ENCODE data around the gene SLK. TPM values are rescaled to one million over a fixed set of nuclear protein-coding genes. Genes with fewer than 3 reads are reported as not detected.

SLK gene
- total and polyA plus RNA-seq, 2 experiments from 2014 or later: 13.8 to 43.6 TPM

DNA sequence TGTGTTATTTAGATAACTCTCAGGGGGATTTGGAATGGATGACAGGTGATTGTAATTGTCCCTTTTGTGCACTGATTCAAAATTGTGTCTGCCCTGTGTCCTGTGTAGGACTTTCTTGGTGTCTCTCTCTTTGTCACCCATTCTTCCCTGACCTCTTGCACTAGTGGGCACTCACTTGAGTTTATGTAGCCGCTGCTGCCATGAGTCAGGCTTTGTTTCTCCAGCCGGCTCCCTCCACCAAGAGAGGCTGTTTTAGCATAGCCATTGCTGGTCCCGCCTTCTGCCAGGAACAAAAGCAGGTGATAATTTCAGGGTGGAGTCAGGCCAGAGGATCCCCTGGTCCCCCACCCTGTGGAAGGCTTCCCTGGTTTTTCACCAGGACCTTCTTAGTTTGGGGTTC, 110.3 kb downstream of the SLK start:
- 45% methylated on average over 3 of the region's 3 CpGs for WGBS (ENCODE audit: low lambda C conversion rate, missing lambda C conversion rate)
- H3K79me2 ChIP-seq: no peaks in the 10 kb centered on the region

DNA sequence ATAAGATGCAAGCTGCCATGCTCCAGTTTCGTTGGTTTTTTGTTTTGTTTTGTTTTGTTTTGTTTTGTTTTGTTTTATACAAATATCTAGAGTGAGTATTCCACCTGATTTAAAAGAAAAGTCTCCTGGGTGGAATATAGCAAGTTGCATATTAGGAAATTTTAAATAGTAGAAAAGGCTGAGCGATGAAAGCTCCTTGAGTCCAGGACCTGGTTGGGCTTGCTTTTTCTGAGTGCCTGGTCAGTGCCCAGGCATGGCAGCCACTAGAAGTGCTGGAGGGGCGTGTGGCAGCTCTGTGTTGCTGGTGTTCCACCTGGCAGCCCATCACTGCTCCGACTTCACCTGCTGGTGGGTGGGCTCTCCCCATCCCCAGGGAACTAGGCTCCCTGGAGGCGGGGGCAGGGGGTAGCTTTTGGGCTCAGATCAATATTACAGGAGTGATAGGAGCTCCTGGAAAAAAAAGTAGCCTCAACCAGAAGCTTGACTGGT, 110.8 kb downstream of the SLK start:
- no peak overlapping the region for H3K4me2 ChIP-seq

More for the DNA sequence above, 110.3 kb downstream of the SLK start:
- TF ChIP-seq EZH2 (IDR thresholded peaks at IDR 0.05; ENCODE audit: borderline replicate concordance): no peak
- TF ChIP-seq, protein P1, sequence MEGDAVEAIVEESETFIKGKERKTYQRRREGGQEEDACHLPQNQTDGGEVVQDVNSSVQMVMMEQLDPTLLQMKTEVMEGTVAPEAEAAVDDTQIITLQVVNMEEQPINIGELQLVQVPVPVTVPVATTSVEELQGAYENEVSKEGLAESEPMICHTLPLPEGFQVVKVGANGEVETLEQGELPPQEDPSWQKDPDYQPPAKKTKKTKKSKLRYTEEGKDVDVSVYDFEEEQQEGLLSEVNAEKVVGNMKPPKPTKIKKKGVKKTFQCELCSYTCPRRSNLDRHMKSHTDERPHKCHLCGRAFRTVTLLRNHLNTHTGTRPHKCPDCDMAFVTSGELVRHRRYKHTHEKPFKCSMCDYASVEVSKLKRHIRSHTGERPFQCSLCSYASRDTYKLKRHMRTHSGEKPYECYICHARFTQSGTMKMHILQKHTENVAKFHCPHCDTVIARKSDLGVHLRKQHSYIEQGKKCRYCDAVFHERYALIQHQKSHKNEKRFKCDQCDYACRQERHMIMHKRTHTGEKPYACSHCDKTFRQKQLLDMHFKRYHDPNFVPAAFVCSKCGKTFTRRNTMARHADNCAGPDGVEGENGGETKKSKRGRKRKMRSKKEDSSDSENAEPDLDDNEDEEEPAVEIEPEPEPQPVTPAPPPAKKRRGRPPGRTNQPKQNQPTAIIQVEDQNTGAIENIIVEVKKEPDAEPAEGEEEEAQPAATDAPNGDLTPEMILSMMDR (IDR thresholded peaks at IDR 0.05; ENCODE audit: poor library complexity): no peak
- no peak for TF ChIP-seq EZH2phosphoT487 (IDR thresholded peaks at IDR 0.05; ENCODE audit: low read depth, severe bottlenecking, unreplicated experiment)
- H3K9me2 ChIP-seq (replicated peaks; ENCODE audit: insufficient read depth): no peaks in the 10 kb centered on the region
- H3K27me3 ChIP-seq: peaks cover 2% of the 10 kb centered on the region
- H3K27ac ChIP-seq: no peak overlapping the region
- DNase-seq (ENCODE audit: low spot score): no peak
- no peaks in the 10 kb centered on the region for H3K4me1 ChIP-seq (ENCODE audit: insufficient read depth)
- no peaks in the 10 kb centered on the region for H4K20me1 ChIP-seq (ENCODE audit: insufficient read depth, poor library complexity, severe bottlenecking)
- no peak overlapping the region for H3K4me2 ChIP-seq
- no peaks in the 10 kb centered on the region for H3K36me3 ChIP-seq (replicated peaks; ENCODE audit: insufficient read depth, low read depth)
- no peaks in the 10 kb centered on the region for H3K9me3 ChIP-seq (ENCODE audit: low read depth)
- no peak overlapping the region for H2AFZ ChIP-seq
- H3K4me3 ChIP-seq: no peak overlapping the region

More for the DNA sequence above, 110.8 kb downstream of the SLK start:
- no peak for DNase-seq (ENCODE audit: low spot score)
- no peaks in the 10 kb centered on the region for H3K9me2 ChIP-seq (replicated peaks; ENCODE audit: insufficient read depth)
- H3K4me3 ChIP-seq: no peak overlapping the region
- no peaks in the 10 kb centered on the region for H3K79me2 ChIP-seq
- no peaks in the 10 kb centered on the region for H3K4me1 ChIP-seq (ENCODE audit: insufficient read depth)
- H4K20me1 ChIP-seq (ENCODE audit: insufficient read depth, poor library complexity, severe bottlenecking): no peaks in the 10 kb centered on the region
- no peak overlapping the region for H3K27ac ChIP-seq
- H3K9me3 ChIP-seq (ENCODE audit: low read depth): no peaks in the 10 kb centered on the region
- WGBS (ENCODE audit: low lambda C conversion rate, missing lambda C conversion rate): 79% methylated on average over 5 of the region's 5 CpGs
- no peaks in the 10 kb centered on the region for H3K27me3 ChIP-seq
- H2AFZ ChIP-seq: no peak overlapping the region
- no peak for TF ChIP-seq EZH2 (IDR thresholded peaks at IDR 0.05; ENCODE audit: borderline replicate concordance)
- TF ChIP-seq, protein P1 (IDR thresholded peaks at IDR 0.05; ENCODE audit: poor library complexity): no peak
- TF ChIP-seq EZH2phosphoT487 (IDR thresholded peaks at IDR 0.05; ENCODE audit: low read depth, severe bottlenecking, unreplicated experiment): no peak
- no peaks in the 10 kb centered on the region for H3K36me3 ChIP-seq (replicated peaks; ENCODE audit: insufficient read depth, low read depth)

MicroRNAs encoded within 50 kb of the gene (microRNA counts, 767-probe panel; counts per million panel counts)
- microRNA hsa-miR-936: not detected

Small RNAs within 50 kb of the gene (microRNA-seq; reads per million reads assigned to microRNA genes)
- not detected for gene MIR936

Small RNAs within 50 kb of the gene (small RNA-seq; reads per million reads assigned to genes)
- gene RN7SL524P: not detected

Other genes starting within 250 kb of the SLK start
- 10.6 and 13.6 TPM in 2 replicates for gene SH3PXD2A, start 111.6 kb upstream of the SLK start, total RNA-seq
- gene SH3PXD2A, start 111.6 kb upstream of the SLK start, polyA plus RNA-seq: 7.3 and 8.4 TPM in 2 replicates
- 20.2 and 26.8 TPM in 2 replicates for gene STN1, start 49.0 kb upstream of the SLK start, total RNA-seq
- gene STN1, start 49.0 kb upstream of the SLK start, polyA plus RNA-seq: 20.1 and 29.0 TPM in 2 replicates
- 5.7 and 7.5 TPM in 2 replicates for gene COL17A1, start 118.7 kb downstream of the SLK start, total RNA-seq
- 2.1 and 3.3 TPM in 2 replicates for gene COL17A1, start 118.7 kb downstream of the SLK start, polyA plus RNA-seq
- 7.1 and 7.3 TPM in 2 replicates for gene SFR1, start 155.0 kb downstream of the SLK start, total RNA-seq
- gene SFR1, start 155.0 kb downstream of the SLK start, polyA plus RNA-seq: 6.0 and 7.1 TPM in 2 replicates